ENCODE data around the gene EPHA6. TPM values are rescaled to one million over a fixed set of nuclear protein-coding genes. Genes with fewer than 3 reads are reported as not detected.
"Not testable (repeated sequence)": the region's sequence is repeated elsewhere in the genome, so short reads cannot be mapped to it uniquely, and the experiment has no call there.

The EPHA6 gene
- total RNA-seq, 1 donor from 2014 or later: not detected

DNA sequence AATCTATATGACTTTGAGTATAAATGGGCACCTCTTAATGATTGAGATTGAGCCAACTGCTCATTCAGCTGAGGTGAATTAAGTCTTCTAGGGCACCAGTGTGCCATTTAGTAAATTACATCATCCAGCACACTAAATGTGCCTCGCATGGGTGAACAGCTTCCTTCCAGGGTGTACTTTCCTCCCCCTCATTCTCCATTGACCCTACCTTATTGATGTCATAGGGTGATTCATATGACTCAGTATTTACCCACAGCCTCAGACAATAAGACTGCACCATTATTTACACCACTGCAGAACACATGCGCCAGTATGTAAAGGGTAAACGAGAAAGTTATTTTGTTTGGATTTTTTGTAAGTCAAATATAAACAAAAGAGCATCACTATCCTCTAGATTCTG lies 765.0 kb downstream of the EPHA6 start:
- DNase-seq (ENCODE audit: low read depth in 2 of 2): no peak

DNA sequence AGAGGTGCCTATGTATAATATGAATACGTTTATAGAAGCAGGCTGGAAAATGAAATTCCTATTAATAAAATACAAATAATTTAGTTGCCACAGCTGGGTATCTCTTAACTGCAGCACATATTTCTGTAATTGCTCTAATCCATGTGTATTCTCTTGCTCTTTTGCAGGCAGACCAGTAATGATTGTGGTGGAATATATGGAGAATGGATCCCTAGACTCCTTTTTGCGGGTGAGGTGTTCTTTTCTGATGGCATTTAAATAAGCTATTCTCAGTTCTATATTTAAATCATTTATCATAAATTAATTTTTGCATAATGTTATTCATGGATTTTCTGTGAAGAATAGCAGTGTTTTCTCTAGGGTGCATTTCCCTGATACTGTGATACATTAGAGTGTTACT lies 796.2 kb downstream of the EPHA6 start:
- DNase-seq (ENCODE audit: low read depth in 2 of 2): no peak

DNA sequence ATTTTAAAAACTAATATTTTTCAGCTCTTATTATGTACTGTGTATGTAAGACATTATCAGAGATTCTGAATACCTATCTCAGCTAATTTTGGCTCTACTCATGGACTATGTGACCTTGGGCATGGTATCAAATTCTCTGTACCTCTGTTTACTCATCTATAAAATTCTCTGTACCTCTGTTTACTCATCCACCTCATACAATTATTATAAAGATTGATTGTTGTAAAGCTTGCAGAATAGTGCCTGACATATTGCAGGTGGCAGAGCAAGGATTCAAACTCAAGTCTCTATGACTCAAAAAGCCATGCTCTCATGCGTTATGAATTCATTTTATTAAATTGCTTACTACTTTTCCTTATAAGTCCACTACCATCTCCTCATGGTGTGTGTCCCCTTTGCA lies 798.2 kb downstream of the EPHA6 start:
- DNase-seq (ENCODE audit: low read depth in 2 of 2): no peak

DNA sequence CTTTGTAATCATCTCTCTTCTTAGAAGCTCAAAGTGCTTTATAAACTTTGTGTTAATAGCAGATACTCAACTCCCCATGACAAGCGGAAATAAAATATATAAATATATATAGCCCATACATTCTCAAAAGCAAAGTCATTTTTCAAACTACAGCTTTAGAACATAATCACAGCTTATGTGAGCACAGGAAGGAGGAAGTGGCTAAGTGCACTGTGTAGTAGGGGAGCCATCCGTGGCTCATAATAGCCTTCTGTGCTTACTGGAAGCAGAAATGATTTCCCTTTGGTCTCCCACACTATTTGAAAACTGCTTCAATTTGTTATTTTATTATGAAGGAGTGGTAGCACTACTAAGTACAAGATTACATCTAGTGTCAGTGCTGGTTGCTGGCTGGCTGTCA lies 798.7 kb downstream of the EPHA6 start:
- no peak for DNase-seq (ENCODE audit: low read depth in 2 of 2)

DNA sequence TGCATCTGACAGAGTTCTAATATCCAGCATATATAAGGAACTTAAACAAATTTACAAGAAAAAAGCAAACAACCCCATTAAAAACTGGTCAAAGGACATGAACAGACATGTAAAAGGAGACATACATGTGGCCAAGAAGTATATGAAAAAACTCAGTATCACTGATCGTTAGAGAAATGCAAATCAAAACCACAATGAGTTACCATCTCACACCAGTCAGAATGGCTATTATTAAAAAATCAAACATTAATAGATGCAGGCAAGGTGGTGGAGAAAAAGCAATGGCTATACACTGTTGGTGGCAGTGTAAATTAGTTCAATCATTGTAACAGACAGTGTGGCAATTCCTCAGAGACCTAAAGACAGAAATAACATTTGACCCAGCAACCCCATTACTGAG lies 806.1 kb downstream of the EPHA6 start:
- DNase-seq (ENCODE audit: low read depth in 2 of 2): not testable (repeated sequence)

DNA sequence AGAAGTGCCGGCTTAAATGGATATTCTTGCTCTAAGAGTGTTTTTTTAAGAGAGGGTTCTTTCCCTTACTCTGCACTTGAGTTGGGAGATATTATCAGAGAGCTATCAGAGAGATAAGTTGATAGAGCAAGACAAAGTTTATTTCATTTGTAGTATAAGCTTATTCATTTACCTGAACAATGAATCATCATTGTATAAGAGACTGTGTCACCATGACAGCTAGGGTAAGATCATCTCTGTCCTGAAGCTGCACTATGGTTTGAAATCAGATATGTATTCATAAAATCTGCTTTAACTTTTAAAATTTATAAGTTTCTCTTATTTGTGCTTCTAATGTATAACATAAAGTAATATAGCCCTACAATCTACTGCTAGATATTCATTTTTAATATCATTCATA lies 822.1 kb downstream of the EPHA6 start:
- DNase-seq (ENCODE audit: low read depth in 2 of 2): no peak

DNA sequence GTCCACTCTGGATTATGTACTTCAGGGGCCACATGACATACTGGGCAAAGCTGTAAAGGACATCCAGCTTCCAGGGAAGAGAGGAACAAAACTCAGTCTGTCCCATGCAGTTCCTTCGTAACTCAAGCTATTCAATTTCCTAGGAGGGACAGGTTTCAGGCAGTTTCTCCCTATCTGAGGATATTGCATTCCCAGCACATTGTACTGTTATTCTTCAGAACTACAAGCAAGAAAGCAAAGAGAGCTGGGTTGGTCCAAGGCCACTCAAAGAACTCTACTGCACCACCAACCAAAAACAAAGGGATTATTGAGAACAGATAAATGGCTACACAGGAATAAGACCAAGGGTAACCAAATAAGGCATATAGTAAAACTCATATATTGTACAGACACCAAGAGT lies 832.5 kb downstream of the EPHA6 start:
- DNase-seq (ENCODE audit: low read depth in 2 of 2): no peak

DNA sequence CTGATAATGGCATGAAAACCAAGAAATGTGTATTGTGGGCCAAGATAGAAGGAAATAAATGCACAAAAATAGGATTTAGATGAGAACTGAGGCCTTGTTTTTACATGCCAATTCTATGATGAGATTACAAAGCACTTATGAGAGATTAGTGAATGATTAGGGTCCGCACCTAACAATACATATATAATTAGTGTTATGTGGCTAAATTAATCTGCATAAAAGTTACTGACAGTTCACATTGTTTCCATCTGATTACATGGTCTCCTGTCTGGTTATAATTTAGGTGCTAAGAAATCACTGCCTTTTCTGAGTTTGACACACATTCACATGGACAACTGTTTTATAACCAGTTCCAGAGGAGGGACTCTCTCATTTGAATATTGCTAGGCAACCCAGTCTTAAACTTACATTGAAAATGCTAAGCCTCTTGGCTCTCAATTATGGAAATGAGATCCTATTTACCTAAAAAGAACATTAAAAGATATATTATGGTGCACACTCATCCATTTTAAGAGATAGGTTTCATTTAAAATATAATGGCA lies 833.1 kb downstream of the EPHA6 start:
- no peak for DNase-seq (ENCODE audit: low read depth in 2 of 2)

DNA sequence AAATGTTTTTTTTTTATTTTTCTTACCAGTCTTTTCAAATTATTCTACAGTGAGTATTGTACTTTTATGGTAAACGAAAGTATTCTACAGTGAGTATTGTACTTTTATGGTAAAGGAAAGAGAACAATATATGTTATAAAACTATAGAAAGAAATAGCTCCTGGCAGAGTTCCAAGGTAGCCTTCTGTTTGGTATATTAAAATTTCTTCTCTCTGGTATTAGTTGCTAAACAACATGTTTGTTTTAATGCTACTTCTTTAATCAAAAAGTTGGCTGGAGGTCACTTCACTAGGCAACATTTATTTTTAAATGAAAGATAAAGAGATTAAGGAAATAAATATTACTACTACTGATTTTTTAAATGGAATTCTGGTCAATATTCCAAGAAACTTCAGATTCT lies 841.6 kb downstream of the EPHA6 start:
- DNase-seq (ENCODE audit: low read depth in 2 of 2): no peak

DNA sequence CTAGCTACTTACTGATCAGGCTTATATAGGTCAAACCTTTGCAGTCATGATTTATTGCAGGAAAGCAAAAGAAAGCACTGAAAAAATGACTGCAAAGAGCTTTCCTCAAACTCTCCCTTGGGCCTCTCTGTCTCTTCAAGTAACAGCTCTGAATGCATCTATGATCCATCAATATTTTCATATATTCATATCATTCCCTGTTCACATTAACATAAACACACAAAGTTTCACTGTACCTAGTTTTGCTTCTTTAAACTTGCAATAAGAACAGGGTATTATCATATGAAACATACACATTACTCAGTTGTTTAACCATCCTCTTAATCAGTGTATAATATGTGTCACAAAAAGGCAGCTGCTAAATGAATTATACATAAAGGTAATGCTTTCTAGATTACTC lies 842.2 kb downstream of the EPHA6 start:
- no peak for DNase-seq (ENCODE audit: low read depth in 2 of 2)

DNA sequence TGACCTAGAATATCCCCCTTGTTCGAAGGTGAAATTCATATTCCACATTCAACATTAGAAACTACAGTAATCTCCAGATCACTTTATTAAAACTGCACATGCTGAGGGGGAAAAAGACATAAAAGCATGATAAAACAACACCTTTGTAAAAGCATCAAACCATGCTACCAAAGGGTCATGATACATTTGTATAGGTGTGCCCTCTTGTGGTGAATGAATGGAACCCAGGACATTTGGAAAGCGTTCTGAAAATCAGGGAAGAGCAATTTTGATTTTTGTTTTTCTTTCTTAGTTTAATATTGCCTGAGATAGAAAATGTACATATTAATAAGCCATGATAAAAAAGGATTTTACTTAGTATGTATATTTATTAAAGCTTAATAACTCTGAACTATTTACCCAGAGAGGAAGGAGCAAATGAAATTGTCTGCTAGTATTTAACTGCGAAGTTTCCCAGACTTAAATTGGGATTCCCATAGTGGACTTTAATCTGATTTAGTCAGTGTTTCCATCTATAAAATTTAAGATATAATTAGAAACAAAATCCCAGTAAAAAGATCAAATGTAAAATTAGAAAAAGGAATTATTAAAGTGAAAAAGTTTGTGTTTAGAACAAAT lies 844.4 kb downstream of the EPHA6 start:
- peak; percentile 20 to 42 for DNase-seq (ENCODE audit: low read depth in 2 of 2)

DNA sequence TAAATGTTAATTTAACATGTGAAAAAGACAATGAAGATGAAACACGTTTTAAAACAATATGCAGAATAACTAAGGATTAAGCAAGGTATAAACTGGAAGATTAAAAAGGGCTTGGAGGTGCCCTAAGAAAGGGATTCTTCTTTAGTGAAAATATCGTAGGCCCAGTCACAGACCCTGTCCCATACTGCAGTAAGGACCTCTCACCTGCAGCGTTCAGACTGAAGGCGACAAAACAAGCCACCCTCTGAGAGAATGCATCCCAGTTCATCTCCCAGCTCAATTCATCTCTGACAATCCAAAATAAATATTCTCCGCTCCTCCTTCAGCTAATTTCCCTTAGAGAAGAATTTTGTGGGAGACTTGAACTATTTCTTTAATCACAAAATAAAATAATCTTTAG lies 847.9 kb downstream of the EPHA6 start:
- DNase-seq (ENCODE audit: low read depth in 2 of 2): no peak

DNA sequence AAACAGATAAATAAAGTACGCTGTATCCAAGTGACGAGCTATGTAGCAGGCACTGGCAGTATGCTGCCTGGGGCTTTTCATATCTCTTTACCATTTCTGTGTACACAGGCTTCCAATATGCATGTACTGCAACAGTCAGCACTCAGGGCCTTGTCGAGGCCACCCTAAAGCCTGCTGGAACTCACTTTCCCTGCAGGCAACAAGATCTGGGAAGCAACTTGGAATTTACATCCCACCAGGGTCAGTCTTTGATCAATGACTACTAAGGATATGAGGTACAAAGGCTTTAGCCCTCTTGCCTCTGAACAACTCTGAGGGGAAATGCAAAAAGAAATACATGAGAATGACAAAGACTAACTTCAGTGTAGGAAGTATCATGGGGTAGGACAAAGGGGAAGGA lies 848.4 kb downstream of the EPHA6 start:
- no peak for DNase-seq (ENCODE audit: low read depth in 2 of 2)

DNA sequence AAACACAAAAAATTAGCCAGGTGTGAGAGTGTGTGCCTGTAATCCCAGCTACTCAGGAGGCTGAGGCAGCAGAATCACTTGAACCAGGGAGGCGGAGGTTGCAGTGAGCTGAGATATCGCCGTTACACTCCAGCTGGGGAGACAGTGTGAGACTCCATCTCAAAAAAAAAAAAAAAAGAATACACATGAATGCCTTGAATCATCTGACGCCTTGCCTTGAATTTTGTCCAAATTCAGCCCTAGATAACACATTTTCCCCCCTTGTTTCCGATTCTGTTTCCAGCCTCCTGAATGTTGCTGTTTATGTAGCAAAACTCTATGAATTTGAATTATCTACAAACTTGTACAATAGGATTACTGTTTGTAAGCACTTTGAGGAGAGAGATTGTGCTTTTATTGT lies 851.5 kb downstream of the EPHA6 start:
- no peak for DNase-seq (ENCODE audit: low read depth in 2 of 2)

DNA sequence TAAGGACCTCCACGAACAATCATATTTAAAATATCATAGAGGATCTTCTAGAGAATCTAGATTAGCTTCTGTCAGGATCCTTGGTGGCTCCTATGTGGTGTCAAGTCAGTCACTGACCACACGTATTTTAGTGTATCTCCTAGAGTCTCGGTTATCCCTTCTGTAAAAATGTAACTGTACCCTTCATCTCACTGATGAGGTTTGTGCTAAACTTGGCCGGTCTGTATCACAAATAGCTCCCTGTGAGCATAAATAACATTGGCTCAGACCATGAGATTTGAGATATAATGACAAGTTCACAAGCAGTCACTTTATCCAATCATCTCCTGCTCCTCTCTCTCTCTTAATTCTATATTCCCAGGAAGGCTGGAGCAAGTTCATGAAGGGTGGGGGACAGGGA lies 856.6 kb downstream of the EPHA6 start:
- no peak for DNase-seq (ENCODE audit: low read depth in 2 of 2)

DNA sequence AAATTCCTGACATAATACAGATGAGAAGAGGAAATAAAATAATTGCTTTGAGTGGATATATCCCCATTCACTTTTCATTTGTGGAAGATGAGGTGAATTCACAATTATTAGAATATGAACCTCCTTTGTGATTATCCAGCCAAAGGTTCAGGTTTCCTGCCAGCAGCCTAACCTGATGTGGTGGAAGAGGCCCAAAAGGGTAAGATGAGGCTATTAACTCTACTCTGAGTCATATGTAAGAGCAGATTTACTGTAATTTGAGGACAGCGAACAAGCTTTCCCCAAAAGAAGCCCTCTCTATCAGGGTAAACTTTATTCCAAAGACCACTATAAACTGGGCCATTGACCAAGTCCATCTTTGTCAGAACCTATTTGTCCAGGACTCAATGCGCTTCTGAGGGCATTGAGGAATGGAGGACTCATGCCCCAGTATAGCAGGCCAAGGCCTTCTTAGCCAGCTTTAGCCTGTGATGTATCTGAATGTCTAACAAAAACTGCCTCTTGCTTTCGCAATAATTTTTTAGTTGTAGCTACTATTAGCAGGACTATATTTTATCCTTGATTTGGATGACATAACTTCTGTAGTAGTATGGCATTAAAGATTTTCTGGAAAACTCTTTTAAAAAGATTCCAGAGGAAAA lies 859.1 kb downstream of the EPHA6 start:
- DNase-seq (ENCODE audit: low read depth in 2 of 2): no peak

DNA sequence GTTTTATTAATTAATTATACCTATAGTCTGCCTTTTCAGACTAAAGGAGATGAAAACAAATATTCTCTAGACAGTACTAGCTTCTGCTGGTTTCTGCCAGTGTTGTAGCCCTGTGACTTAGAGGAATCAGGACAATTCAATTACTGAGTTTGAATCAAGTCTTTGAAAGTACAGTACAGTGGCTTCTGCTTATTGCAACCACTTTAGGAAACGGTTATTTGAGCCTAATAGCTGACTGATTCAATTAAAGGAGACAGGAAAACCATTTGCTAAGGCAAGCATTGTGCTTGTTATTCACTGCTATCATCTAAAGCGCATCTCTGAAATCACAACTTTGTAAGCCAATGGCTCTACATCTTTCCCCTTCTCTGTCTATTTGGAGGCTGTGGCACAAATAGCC lies 860.1 kb downstream of the EPHA6 start:
- DNase-seq (ENCODE audit: low read depth in 2 of 2): no peak

DNA sequence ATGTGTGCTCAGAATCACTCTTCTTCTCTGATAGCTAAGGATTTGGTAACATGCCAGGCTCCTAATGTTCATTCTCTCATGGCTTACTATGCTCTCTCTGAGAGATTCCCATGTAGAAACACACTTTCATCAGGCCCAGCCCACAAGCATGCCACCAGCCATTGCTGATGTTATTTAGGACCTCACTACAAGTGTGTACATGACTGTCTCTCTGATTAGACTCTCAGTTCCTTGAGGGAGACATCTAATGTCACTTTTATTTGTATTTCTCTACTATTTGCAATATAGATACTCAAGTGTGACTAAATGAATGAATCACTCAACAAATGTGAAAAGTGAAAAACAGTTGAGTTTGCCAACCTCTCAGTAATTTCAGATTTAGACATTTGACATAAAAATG lies 865.8 kb downstream of the EPHA6 start:
- no peak for DNase-seq (ENCODE audit: low read depth in 2 of 2)

DNA sequence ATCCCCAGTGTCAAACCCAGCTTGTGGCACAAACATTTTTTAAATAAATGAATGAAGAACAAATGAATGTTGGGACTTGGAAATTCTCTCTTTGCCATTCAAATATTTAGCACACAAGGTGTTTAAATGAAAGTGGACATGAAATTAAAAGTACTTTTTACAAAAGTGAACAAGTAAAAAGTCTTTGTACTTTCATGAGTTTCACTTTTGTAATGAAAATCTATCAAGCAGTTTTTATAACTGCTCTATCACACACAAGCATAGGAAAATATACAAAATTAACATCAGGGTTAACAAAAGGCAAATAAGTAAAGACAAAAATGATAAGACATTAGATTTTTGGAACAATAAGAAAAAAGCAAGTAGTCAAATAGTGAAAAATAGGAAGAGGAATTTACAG lies 866.3 kb downstream of the EPHA6 start:
- no peak for DNase-seq (ENCODE audit: low read depth in 2 of 2)

DNA sequence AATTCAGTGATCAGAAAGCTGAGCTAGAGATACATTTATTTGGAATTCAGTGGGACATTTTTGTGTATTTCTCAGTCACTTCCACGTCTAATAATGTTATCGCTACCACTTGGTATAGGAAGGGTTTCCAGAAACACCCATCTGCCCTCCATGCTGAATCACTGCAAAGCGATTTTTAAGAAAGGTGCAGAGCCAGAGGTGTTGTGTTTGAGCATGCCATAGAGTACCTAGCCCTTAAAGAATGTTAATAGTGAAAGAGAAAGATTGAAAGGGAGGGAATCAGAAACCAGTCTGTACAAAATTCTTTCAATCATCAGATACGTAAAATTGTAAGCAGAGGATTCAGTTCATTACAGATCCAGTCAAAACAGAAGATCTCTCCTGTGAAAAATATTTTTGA lies 870.1 kb downstream of the EPHA6 start:
- DNase-seq (ENCODE audit: low read depth in 2 of 2): no peak

DNA sequence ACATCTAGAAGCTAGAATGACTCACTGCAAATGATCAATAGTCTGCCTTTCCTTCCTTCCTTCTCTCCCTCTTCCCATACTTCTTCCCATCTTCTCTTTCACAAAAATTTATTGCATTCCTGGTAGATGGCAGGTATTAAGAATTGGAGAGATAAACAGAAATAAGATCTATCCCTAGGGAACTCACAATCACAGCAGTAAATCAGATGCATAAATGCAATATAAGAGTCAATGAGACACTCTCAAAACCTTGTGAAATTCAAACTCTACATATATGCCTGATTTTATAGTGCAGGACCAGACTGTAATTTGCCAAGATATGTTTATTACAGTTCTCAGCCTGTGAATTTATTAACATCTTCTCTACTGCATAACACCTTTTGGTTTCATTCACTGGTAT lies 871.9 kb downstream of the EPHA6 start:
- no peak for DNase-seq (ENCODE audit: low read depth in 2 of 2)

DNA sequence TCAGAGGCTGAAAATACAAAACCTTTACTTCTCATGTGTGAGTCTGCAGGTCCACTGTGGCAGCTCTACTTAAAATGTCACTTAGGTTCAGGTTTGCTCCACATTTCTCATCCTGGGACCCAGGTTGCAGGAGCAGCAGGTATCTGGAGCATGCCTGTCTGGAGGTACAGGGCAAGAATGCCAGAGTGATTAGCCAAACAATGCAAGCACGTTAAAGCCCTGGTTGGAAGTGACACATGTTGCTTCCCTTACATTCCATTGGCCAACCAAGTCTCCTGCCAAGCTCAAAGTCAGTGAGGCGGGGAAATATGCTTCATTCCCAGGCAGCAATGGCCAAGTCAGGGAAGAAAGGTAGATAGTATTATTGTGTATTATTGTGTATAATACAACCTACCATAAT lies 873.3 kb downstream of the EPHA6 start:
- no peak for DNase-seq (ENCODE audit: low read depth in 2 of 2)

DNA sequence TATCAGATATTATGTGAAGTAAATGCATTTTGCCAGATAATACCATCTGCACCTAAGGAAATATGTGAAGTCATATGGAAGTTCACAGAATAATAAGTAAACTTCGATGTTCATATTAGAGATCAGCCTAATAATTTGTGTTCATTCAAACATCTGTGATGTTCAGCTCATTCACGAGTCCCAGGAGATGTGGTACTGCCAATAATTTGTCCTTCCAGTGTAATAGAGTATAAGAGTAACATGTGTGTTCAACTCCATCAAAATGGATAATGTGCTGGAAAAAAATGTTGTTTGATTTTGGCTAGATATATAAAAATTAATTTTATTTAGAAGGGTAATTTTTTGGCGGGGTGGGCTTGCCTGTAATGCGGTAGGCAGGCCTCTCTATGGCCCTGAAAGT lies 874.7 kb downstream of the EPHA6 start:
- no peak for DNase-seq (ENCODE audit: low read depth in 2 of 2)

DNA sequence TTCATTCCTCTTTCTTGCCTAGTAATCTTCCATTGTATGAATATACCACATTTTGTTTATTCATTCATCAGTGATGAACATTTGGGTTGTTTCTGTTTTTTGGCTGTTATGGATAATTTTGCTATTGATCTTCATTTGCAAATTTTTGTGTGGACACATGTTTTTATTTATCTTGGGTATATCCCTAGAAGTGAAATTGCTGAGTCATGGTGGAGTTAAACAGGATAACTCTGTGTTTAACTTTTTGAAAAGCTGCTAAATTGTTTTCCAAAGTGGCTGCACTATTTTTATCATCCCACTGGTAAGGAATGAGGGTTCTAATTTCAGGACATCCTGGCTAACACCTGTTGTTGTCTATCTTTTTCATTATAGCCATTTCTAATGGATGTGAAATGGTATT lies 875.6 kb downstream of the EPHA6 start:
- DNase-seq (ENCODE audit: low read depth in 2 of 2): no peak

Measured in lung microvascular endothelial cell (primary cell).